ENCODE results near the gene MS4A2.
A peak's percentile ranks its signal among the peaks of the same experiment; 100 is the strongest.
"Not testable (repeated sequence)": the region's sequence is repeated elsewhere in the genome, so short reads cannot be mapped to it uniquely, and the experiment has no call there.

The MS4A2 gene

GRCh38 chr11:60104471-60105115, 16.1 kb downstream of the MS4A2 start:
- DNase-seq, result not testable (repeated sequence)

GRCh38 chr11:60108631-60109030, 20.2 kb downstream of the MS4A2 start:
- not testable (repeated sequence) for DNase-seq

- DNase-seq, result no peak
Measured at GRCh38 chr11:60111793-60112192, 23.3 kb downstream of the MS4A2 start.

- no peak for DNase-seq
Measured at GRCh38 chr11:60116996-60117790, 28.7 kb downstream of the MS4A2 start.

- no peak for DNase-seq
Measured at GRCh38 chr11:60118338-60118737, 29.9 kb downstream of the MS4A2 start.

GRCh38 chr11:60119710-60120109, 31.2 kb downstream of the MS4A2 start:
- DNase-seq, result no peak

GRCh38 chr11:60121264-60121663, 32.8 kb downstream of the MS4A2 start:
- DNase-seq, result no peak

GRCh38 chr11:60122414-60123036, 34.1 kb downstream of the MS4A2 start:
- DNase-seq, result no peak

GRCh38 chr11:60124802-60125432, 36.5 kb downstream of the MS4A2 start:
- no peak for DNase-seq

- DNase-seq, result no peak
Measured at GRCh38 chr11:60125956-60126585, 37.6 kb downstream of the MS4A2 start.

- no peak for DNase-seq
Measured at GRCh38 chr11:60127311-60127811, 38.9 kb downstream of the MS4A2 start.

GRCh38 chr11:60128376-60128775, 39.9 kb downstream of the MS4A2 start:
- DNase-seq, result no peak

- DNase-seq, result not testable (repeated sequence)
Measured at GRCh38 chr11:60128866-60129265, 40.4 kb downstream of the MS4A2 start.

- no peak for DNase-seq
Measured at GRCh38 chr11:60129853-60130252, 41.4 kb downstream of the MS4A2 start.

GRCh38 chr11:60130496-60130895, 42.0 kb downstream of the MS4A2 start:
- DNase-seq, result peak; percentile 8

GRCh38 chr11:60131912-60132311, 43.4 kb downstream of the MS4A2 start:
- no peak for DNase-seq

- DNase-seq, result no peak
Measured at GRCh38 chr11:60133917-60134316, 45.5 kb downstream of the MS4A2 start.

GRCh38 chr11:60143768-60144167, 55.3 kb downstream of the MS4A2 start:
- no peak for DNase-seq

- DNase-seq, result no peak
Measured at GRCh38 chr11:60145677-60146076, 57.2 kb downstream of the MS4A2 start.
